ENCODE results near the gene SLC14A1. TPM values are rescaled to one million over a fixed set of nuclear protein-coding genes. Genes with fewer than 3 reads are reported as not detected.
"Not testable (repeated sequence)": the region's sequence is repeated elsewhere in the genome, so short reads cannot be mapped to it uniquely, and the experiment has no call there.

Gene SLC14A1
- total RNA-seq, 1 donor from 2014 or later, result 1.2 TPM

- no peak for DNase-seq (ENCODE audit: low spot score)
Observed at GRCh38 chr18:45757005-45757404, 33.0 kb downstream of the SLC14A1 start.

DNA sequence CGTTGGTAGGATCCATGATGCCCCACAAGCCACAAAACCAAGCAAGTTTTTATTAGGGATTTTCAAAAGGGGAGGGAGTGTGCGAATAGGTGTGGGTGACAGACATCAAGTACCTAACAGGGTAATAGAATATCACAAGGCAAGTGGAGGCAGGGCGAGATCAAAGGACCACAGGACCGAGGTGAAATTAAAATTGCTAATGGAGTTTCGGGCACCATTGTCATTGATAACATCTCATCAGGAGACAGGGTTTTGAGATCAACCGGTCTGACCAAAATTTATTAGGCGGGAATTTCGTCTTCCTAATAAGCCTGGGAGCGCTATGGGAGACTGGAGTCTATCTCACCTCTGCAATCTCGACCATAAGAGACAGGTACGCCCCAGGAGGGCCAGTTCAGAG is 33.7 kb downstream of the SLC14A1 start:
- DNase-seq (ENCODE audit: low spot score), result not testable (repeated sequence)

DNA sequence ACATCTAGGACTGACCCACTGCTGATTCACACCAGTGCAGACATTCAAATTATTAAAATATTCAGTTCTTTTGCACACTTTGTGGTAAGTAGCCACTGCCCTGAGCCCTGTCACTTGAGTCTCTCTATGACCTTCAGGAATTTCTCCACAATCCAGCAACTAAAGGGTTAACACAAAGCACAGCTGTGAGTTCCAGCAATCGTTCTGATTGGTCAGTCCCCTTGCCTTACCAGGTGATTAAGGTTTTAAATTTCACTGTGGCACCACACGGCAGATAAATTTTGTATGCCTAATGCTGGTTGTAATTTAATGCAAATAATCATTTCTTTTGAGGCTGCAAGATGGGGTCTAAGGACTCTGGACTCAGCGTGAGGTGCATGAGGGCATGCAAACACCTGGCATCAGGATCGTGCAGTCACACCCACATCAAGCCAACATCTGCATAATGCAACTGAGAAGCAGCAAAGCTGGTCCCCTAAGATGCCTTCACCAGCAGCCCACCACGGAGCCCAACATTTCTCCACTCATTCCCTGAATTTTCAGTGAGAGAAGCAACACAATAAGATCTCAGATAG is 36.6 kb downstream of the SLC14A1 start:
- DNase-seq (ENCODE audit: low spot score), result no peak

DNA sequence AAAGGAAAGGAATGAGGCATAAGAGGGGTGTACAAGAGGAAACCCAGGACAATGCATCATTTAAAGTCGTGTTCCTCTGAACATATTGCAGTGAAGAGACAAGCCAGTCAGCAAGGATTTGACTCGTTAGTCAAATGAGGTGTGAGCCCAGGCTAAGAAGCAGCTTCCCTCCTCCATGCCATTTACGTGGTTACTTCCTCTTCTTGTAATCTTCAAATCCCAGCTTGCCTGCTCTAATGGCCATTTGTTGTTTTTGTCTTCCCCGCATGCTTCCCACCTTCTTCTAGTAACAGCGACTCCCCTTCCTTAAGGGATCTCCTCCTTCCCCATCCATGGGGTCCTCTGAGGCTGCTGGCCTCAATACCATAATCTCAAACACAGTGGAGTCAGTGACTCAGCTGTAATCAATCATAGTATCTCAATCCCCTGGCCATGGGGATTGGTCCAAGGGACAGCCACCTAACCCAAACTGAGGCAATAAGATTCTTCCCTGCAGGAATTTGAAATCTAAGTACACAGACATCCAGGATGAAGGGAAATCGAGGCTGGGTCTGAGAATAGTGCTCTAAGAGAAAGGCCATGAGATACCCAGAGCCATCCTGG is 37.6 kb downstream of the SLC14A1 start:
- DNase-seq (ENCODE audit: low spot score), result no peak

- no peak for DNase-seq (ENCODE audit: low spot score)
Observed at GRCh38 chr18:45764000-45764686, 40.2 kb downstream of the SLC14A1 start.

- DNase-seq (ENCODE audit: low spot score), result no peak
Observed at GRCh38 chr18:45765796-45766195, 41.8 kb downstream of the SLC14A1 start.

- DNase-seq (ENCODE audit: low spot score), result no peak
Observed at GRCh38 chr18:45771587-45772480, 47.9 kb downstream of the SLC14A1 start.

GRCh38 chr18:45774065-45774521 is 50.1 kb downstream of the SLC14A1 start:
- no peak for DNase-seq (ENCODE audit: low spot score)

- DNase-seq (ENCODE audit: low spot score), result no peak
Observed at GRCh38 chr18:45775241-45775676, 51.3 kb downstream of the SLC14A1 start.

GRCh38 chr18:45775743-45776142 is 51.8 kb downstream of the SLC14A1 start:
- no peak for DNase-seq (ENCODE audit: low spot score)

DNA sequence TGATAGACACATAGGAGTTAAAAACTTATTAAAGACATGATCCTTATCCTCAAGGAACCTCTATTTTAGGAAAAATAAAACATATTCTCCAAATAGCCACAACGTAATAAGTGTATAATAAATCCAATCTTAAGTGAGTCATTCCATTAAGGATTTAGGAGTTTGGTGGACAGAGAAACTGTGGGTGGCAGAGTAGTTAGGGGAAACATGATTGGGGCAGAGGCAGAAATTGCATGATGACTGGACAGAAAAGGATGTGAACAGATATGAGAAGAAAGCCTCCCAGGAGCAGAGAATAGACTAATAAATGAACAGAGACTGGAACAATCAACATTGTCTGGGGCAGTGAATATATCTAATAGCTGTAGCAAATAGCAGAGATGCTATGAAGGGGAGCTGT is 53.4 kb downstream of the SLC14A1 start:
- DNase-seq (ENCODE audit: low spot score), result no peak

DNA sequence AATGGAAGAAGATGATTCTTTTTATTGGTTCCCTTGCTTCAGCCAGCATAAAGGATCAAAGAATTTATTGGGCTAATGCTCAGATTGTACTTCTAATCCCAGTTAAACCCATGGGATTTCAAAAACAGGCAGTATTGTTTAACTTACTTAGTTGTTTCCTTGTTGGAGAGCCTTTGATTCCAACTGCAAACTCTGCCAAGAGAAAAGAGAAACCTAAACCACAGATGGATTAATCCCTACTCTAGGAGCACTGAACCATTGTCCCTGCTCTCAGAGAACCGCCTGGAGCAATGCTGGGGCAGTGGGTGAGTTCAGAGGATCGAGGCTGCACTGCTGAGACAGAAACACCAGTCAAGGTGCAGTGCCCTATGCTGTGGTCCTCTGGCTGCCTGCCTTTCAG is 56.6 kb downstream of the SLC14A1 start:
- DNase-seq (ENCODE audit: low spot score), result no peak

DNA sequence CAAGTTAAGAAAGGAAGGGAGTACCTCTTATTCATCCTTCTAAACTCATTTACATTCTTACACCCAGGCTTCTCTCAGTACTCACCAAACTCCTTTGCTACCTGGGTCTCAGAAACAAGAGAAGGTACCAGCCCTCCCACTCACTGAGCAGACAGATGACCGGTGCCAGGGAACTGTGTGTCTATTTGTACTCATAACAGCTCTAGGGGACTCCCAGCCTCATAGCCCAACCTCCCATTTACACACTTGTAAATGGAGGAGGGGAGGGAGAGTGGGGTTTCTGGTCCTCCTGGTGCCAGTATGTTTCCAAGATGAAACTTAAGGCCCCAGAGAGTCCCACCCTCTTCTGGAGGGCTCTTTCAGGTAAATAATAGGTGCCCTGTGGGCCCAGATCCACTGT is 58.7 kb downstream of the SLC14A1 start:
- no peak for DNase-seq (ENCODE audit: low spot score)

DNA sequence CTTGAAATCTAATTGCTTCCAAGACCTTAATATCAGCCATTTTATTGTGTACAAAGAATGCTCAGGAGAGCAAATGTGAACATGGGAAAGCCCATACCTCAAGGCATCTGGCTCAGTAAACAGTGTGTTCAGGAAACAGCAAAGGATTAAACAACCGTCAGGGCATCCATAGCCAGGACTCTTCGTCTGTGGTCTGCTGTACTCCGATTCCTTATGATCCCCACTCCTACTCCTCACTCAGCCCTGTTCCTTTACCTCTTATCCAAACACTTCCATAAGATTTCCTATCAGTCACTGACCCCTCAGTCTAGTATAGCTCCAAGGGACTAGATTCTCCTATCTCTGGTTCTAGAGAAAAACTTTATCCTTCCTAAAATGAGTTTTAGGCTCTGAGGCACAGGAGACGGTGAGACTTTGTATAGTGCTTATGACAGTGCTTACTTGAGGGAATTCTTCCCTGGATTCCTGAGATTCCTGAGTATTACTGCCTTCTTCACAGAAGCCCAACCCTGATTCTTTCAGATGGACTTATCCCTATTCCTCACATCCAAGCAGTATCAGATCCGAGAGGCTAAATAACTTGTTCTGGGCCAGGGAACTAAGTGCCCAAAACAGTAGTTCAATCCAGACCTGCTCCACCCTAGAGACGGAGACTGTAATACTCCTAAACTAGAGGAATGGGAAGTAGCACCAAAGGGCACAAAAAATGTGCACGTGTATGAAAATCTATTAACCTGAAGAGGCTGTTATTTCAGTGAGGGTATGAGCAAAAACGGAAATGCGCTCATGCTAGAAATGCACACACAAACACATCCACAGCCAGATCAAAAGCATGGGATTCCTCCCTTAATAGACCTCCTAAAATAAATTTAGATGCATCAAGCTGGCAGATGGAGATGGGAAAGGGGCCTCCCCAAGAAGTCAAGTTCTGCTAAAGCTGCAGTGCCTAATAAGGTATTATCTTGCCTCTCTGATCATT is 59.4 kb downstream of the SLC14A1 start:
- DNase-seq (ENCODE audit: low spot score), result no peak

DNA sequence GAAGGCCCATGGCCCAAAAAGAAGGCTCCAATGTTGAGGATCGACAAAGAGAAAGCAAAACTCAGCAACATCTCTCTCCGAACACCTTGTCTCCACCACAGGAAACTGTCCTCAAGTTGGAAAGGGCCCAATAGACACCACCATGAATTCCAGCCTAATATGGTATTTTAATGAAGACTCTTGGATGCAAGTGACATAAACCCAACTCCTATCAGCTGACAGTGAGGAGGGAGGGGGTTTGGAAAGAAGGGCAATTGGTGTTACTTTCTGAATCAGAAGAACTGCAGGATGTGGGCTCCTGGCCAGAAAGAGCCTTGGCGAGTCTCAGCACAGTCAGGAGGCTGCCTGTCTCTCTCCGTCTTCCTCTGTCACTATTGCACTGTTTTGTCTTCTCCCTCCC is 61.2 kb downstream of the SLC14A1 start:
- DNase-seq (ENCODE audit: low spot score), result no peak

GRCh38 chr18:45786941-45787340 is 63.0 kb downstream of the SLC14A1 start:
- DNase-seq (ENCODE audit: low spot score), result no peak

DNA sequence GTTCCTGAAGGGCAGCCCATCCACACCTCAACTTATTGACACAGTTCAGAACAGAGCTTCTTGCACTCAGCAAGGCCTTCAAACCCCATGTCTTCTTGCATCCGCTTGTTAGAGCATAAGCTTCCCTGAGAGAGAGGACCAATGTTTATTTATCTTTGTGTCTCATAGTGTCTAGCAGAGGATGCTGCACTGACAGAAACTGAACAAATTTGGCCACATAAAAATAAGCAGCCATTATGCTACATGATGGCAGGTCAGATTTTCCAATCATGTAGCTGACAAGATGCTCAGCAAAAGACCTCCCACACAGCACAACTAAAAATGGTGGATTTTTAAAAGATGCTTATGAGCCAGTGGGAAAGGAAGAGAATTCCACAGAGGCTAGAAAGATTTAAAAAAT is 63.4 kb downstream of the SLC14A1 start:
- DNase-seq (ENCODE audit: low spot score), result no peak

DNA sequence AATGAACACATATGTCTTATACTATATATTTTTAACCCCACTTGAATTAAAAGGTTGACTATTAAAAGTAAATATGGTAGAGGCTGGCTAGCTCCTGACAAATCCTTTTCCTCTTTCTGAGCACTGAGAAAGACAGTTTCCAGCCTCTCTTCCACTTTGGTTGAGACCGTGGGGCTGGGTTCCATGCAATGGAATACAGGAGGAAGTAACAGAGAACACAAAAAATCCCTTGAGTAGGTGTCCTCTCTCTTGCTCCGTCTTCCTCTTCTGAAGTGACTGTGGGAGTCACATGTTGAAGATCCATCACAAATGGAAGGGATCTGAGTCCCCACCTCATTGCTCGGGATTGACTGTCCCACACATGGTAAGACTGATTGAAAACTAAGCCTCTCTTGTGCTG is 64.9 kb downstream of the SLC14A1 start:
- no peak for DNase-seq (ENCODE audit: low spot score)

DNA sequence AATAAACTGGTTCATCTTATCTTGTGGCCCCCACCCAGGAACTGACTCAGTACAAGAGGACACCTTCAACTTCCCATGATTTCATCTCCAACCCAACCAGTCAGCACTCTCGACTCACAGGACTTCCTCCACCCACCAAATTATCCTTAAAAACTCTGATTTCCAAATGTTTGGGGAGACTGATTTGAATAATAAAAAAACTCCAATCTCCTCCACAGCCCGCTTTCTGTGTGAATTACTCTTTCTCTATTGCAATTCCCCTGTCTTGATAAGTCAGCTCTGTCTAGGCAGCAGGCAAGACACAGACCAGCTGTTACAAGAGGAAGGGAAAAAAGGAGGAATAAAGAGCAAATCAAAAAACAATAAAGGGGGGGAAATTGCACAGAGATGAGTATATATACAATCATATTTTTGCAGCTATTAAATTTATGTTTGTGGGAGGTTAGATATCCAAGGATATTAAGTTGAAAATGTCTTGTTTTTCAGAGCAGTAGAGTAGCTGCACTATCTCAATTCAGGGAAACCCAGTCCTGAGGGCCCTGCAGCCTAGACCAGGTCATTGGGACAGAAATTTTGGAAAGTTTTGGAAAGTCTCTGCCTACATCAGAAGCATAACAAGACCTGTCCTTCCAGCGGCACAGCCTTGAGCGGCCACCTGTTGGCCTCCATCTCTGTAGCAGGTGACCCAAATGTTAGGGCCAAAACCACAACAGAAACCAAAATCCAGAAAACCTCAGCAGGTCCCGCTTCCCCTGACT is 68.7 kb downstream of the SLC14A1 start:
- no peak for DNase-seq (ENCODE audit: low spot score)

All from mesenteric fat pad (tissue), 1 donor.